Spleen (tissue), 7 donors: ENCODE data around the gene OR6X1.

Experiments used
- POLR2A ChIP-seq, 3 donors: fragments of 450-650 bp; IDR thresholded peaks; one replicate each; pipeline ENCODE4 v1.5.1; 2017; ENCODE audit warnings: antibody characterized with exemption in 3 of 3, mild to moderate bottlenecking in 1 of 3
- TF ChIP-seq, protein P1 (sequence below), 11 experiments: fragments of 200-600 bp in 7 of 11; fragments of 450-650 bp in 4 of 11; sonication (generic) in 4 of 11; IDR thresholded peaks in 8 of 11; conservative IDR thresholded peaks in 3 of 11; 1 replicate in 7 of 11; 2 replicates in 4 of 11; pipeline versions ENCODE4 v1.4.0 to v1.8.0; 2016 to 2021; ENCODE audit warnings: antibody characterized with exemption in 11 of 11, inconsistent platforms in 4 of 11, mild to moderate bottlenecking in 1 of 11
- donor health status: DM: no; HTN: no; CAD: no; lungs with moderate emphysema.
- donor health status: DM: no; HTN: no; CAD: no.
- donor health status: DM: no; HTN: no; CAD: no.

DNA sequence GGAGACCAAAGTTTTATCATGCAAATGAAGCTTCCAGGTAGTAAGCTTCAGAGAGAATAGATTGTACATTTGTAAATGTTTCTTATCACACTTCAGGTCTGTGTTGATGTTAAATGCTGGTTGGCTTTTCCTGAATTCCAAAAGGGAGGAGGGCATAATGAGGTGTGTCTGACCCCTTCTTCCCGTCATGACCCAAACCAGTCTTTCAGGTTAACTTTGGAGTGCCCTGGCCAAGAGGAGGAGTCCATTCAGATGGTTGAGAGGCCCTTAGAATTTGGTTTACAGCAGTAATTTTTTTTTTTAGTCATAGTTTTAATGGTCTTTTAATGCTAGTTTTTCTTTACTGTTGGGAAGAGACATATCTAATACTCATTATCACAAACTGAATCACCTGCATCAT is 2.5 kb downstream of the OR6X1 start:
- TF ChIP-seq, protein P1, sequence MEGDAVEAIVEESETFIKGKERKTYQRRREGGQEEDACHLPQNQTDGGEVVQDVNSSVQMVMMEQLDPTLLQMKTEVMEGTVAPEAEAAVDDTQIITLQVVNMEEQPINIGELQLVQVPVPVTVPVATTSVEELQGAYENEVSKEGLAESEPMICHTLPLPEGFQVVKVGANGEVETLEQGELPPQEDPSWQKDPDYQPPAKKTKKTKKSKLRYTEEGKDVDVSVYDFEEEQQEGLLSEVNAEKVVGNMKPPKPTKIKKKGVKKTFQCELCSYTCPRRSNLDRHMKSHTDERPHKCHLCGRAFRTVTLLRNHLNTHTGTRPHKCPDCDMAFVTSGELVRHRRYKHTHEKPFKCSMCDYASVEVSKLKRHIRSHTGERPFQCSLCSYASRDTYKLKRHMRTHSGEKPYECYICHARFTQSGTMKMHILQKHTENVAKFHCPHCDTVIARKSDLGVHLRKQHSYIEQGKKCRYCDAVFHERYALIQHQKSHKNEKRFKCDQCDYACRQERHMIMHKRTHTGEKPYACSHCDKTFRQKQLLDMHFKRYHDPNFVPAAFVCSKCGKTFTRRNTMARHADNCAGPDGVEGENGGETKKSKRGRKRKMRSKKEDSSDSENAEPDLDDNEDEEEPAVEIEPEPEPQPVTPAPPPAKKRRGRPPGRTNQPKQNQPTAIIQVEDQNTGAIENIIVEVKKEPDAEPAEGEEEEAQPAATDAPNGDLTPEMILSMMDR (IDR thresholded peaks at IDR 0.05 in 8 of 11, conservative IDR thresholded peaks at IDR 0.05 in 3 of 11) = no peak
- TF ChIP-seq POLR2A (IDR thresholded peaks at IDR 0.05) = no peak
